IPS DF 6.9 (cell line): ENCODE measurements around the gene AREG.

Source experiments
- DNase-seq: peaks from one replicate; pipeline ENCODE4 v3.0.0-alpha.2; 2013; ENCODE audit warnings: low read depth, low spot score
- H3K27ac ChIP-seq: one replicate; pipeline ENCODE4 v1.5.1; 2013; ENCODE audit warnings: low read length, control low read depth
- H3K27me3 ChIP-seq: 2 replicates; pipeline ENCODE4 v1.6.1; 2013; ENCODE audit warnings: mild to moderate bottlenecking, low read length; ENCODE audit not compliant: control insufficient read depth, insufficient read depth
- H3K36me3 ChIP-seq: 2 replicates; pipeline ENCODE4 v1.6.1; 2013; ENCODE audit warnings: low read length; ENCODE audit not compliant: control insufficient read depth, insufficient read depth
- H3K4me1 ChIP-seq: 2 replicates; pipeline ENCODE4 v1.6.1; 2013; ENCODE audit warnings: low read length; ENCODE audit not compliant: control insufficient read depth, insufficient read depth
- H3K4me3 ChIP-seq: 2 replicates; pipeline ENCODE4 v1.5.1; 2013; ENCODE audit warnings: mild to moderate bottlenecking, low read length
- H3K9me3 ChIP-seq: 2 replicates; pipeline ENCODE4 v1.6.1; 2013; ENCODE audit warnings: low read length, inconsistent platforms; ENCODE audit not compliant: control insufficient read depth, insufficient read depth
- WGBS: extraction: QIAGEN DNeasy Blood & Tissue Kit; methylation state at CpG from one replicate; pipeline ENCODE4 v1.1.7; 2013; ENCODE audit warnings: mixed read lengths, missing lambda C conversion rate; ENCODE audit not compliant: insufficient read length, insufficient coverage; 5-methylcytosine and 5-hydroxymethylcytosine counted together

The AREG gene

DNA sequence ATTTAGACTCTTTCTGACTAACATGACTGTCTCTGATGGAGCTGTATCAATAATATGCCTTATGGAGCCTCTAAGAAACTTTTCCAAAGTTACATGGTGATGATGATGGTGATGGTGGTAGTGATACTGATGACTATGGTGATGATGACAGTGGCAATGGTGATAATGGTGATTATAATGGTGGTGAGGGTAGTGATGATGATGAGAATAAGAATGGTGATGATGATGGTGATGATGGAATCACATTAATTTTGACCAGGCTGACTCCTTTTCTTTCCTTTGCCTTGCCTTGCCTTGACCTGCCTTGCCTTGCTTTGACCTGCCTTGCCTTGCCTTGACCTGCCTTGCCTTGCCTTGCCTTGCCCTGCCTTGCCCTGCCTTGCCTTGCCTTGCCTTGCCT, 31.7 kb upstream of the AREG start:
- no peak for DNase-seq
- Histone ChIP-seq H3K4me3 (no peak overlapping the region), H3K27me3 (no peaks in the 10 kb centered on the region), H3K4me1 (no peaks in the 10 kb centered on the region), H3K27ac (no peak overlapping the region), H3K36me3 (no peaks in the 10 kb centered on the region), H3K9me3 (no peaks in the 10 kb centered on the region)

DNA sequence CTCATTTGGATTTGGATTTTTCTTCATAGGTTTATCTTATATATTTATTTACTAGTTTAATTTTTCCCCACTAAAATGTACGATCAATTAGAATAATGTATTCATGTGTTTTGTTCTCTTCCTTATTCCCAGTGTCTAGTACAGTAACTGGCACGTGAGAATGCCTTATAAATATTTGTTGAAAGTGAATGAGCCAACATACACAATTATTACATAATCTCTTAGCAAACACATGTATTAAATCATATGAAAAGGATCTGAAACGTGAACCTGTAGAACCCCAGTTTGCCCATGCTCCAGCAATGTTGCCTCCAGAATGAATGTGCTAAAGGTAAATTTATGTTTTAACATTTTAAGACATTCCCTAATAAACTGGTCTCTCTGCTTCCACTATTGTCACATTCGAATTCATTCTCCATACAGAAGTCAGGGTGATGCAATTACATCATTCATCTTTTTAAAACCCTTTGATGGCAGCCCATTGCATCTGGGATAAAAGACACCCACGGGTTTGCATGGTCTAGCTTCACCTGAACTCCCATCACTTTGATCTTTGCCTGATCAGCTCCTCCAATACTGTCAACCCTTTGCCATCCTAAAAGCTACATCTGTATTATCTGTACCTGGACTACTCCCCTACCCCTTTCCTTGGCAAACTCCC, 30.7 kb upstream of the AREG start:
- H3K27ac ChIP-seq, result no peak overlapping the region
- H3K4me1 ChIP-seq, result no peaks in the 10 kb centered on the region
- H3K36me3 ChIP-seq, result no peaks in the 10 kb centered on the region
- no CpG with 5 or more reads among the region's 5 CpGs for WGBS
- H3K4me3 ChIP-seq, result no peak overlapping the region
- H3K9me3 ChIP-seq, result no peaks in the 10 kb centered on the region
- H3K27me3 ChIP-seq, result no peaks in the 10 kb centered on the region
- DNase-seq, result no peak

DNA sequence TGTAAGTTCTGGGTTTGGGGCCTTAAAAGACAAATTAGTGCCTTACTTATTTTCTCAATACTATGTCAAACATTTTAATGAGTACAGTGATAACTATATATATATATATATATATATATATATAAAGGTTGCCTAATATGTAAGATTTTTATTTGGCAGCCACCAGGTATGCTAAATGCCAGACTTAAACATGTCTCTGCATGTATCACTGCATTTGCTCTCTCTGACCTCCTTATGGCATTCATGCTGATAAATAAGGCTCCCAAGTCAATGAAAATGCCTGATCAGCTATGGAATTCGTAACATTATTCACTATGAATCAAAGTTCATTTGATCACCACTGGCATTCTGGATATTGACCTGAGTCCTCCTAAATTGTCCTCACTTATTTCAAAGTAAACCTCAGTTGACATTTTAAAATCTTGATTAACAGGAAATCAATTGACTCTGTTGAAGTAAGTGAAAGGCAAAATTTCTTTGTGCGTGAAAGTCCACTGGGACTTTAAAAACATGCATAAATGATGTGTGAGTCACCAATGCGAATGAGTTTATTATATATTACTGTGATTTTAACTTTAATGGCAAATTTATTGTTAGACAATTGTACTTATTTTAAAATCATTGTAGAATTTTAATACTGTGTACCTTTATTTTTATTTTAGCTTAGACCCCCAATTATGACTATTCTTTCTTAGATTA, 29.2 kb upstream of the AREG start:
- WGBS, result no CpG with 5 or more reads among the region's 3 CpGs
- Histone ChIP-seq H3K4me1 (no peaks in the 10 kb centered on the region), H3K36me3 (no peaks in the 10 kb centered on the region), H3K9me3 (no peaks in the 10 kb centered on the region), H3K27me3 (no peaks in the 10 kb centered on the region), H3K27ac (no peak overlapping the region), H3K4me3 (no peak overlapping the region)
- DNase-seq, result no peak

DNA sequence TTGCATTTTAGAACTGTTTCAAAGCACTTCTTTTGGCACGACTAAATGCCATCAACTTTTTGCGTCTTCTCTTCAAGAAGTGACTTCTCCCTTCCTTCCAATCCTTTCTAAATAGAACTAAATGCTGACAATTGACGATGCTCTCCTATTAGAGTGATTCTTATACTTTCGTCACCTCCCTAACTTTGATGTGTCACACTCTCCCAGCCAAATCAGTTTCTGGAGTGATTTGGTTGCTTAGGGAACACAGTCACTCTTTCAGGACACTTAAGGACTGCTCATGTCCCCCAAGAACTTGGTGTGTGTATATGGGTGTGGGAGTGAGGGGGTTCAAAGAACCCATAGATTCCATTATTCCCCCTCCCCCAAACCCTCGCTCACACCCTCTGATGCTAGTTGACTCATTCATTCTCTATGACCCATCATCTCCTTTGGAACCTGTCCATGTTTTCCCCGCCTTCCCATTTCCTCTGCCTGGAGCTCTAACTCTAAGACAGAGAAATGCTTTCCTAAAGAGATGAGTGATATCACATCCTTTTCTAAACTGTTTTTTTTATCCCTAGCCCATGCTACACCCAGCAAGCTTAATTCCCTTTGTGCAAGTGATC, 26.8 kb upstream of the AREG start:
- WGBS, result no CpG with 5 or more reads among the region's 6 CpGs
- no peak overlapping the region for H3K27ac ChIP-seq
- no peak for DNase-seq
- H3K9me3 ChIP-seq, result no peaks in the 10 kb centered on the region
- no peak overlapping the region for H3K4me3 ChIP-seq
- H3K27me3 ChIP-seq, result no peaks in the 10 kb centered on the region
- no peaks in the 10 kb centered on the region for H3K4me1 ChIP-seq
- H3K36me3 ChIP-seq, result no peaks in the 10 kb centered on the region

DNA sequence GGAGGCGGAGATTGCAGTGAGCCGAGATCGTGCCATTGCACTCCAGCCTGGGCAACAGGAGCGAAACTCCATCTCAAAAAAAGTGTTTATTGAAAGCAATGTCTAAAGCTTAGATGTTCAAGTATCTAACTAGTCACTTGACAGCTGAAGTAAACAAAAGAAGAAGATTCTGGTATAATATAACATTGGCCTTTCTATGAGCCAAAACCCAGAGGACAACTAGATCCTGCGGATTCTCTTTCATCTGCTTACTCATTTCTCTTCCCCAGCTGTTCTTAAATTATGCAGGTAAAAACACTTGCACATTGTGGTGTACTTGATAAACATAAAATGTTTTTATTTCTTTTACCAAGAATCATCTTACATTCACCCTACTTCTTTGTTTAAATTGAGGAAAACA, 24.1 kb upstream of the AREG start:
- H3K27me3 ChIP-seq, result no peaks in the 10 kb centered on the region
- H3K27ac ChIP-seq, result no peak overlapping the region
- no peaks in the 10 kb centered on the region for H3K4me1 ChIP-seq
- no peaks in the 10 kb centered on the region for H3K36me3 ChIP-seq
- no peak for DNase-seq
- no peaks in the 10 kb centered on the region for H3K9me3 ChIP-seq
- no CpG with 5 or more reads among the region's 5 CpGs for WGBS
- H3K4me3 ChIP-seq, result no peak overlapping the region

DNA sequence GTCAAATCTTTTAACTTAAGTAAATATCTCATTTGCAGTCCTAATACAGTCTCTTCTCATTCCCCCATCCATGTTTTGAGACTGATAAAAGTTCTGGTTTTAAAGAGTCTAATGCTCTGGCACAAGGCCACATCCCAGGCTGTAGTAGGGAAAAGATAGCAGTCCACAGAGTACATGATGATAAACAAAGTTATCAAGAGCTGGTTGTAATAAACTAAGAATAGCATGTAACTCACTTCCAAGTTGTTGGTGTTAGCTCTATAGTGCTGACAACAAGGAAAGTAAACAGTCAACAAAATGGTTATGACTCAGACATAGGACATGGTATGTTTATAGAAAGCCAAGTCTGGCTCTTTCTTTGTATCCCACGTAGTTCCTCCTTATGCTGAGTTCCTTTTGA, 21.8 kb upstream of the AREG start:
- no peaks in the 10 kb centered on the region for H3K4me1 ChIP-seq
- no peaks in the 10 kb centered on the region for H3K27me3 ChIP-seq
- no CpG with 5 or more reads among the region's 1 CpG for WGBS
- no peak overlapping the region for H3K4me3 ChIP-seq
- H3K36me3 ChIP-seq, result no peaks in the 10 kb centered on the region
- DNase-seq, result no peak
- no peaks in the 10 kb centered on the region for H3K9me3 ChIP-seq
- H3K27ac ChIP-seq, result no peak overlapping the region

DNA sequence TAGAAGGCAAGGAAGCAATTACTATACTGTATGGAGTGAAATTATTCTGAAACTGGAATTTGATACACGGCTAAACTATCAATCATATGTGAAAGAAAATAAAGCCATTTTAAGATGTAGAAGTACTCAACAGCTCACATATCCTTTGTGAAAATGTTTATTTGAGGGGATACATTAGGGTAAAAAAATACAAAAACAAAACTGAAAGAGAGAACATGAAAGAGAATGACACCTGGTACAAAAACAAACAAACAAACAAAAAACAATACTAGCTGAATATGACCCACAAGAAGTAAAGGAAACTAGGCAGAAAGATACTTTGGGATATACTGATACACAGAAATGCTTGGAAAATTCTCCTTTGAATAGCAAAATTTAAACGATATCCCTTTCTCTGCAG, 20.8 kb upstream of the AREG start:
- Histone ChIP-seq H3K4me3 (no peak overlapping the region), H3K27me3 (no peaks in the 10 kb centered on the region), H3K27ac (no peak overlapping the region), H3K4me1 (no peaks in the 10 kb centered on the region), H3K9me3 (no peaks in the 10 kb centered on the region), H3K36me3 (no peaks in the 10 kb centered on the region)
- WGBS, result no CpG with 5 or more reads among the region's 2 CpGs
- DNase-seq, result no peak

DNA sequence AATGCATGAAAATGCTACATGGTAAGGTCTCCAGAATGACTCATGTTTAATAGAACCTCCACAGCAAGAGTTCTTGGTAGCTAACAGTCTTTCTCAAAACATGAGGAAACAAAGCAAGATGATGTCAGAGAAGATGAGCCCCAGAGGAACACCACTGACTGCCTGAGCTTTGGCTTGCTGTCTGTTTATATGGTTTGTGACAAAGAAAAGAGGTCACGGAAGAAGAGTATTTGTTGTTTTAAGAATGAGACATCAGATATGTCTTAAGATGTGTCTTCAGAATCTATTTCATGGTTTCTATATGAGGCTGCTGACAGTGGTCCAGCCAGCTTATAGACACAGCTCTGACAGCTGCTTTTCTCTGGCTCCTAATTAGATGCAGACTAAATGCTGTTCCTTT, 18.8 kb upstream of the AREG start:
- no peaks in the 10 kb centered on the region for H3K4me1 ChIP-seq
- H3K27me3 ChIP-seq, result no peaks in the 10 kb centered on the region
- H3K27ac ChIP-seq, result no peak overlapping the region
- no peak overlapping the region for H3K4me3 ChIP-seq
- no CpG with 5 or more reads among the region's 1 CpG for WGBS
- no peaks in the 10 kb centered on the region for H3K9me3 ChIP-seq
- H3K36me3 ChIP-seq, result no peaks in the 10 kb centered on the region
- no peak for DNase-seq

DNA sequence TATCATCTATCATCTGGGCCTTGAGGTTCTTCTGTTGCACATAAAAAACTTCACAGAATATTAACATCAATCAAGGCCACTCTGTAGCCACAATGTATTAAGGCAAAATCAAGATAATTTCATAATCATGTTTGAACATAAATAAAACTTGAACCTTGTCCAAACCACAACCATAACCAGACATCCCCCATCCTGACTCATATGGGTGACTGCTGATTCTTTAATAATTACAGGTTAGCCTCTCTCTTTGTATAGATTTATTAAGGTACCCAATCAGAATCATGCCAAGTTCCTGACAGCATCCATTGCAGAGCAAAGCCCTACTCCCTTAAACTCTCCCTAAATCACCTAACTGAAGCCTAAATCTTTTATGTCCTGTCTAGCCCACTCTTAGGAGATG, 16.7 kb upstream of the AREG start:
- Histone ChIP-seq H3K27ac (no peak overlapping the region), H3K27me3 (no peaks in the 10 kb centered on the region), H3K36me3 (no peaks in the 10 kb centered on the region), H3K9me3 (no peaks in the 10 kb centered on the region), H3K4me3 (no peak overlapping the region), H3K4me1 (no peaks in the 10 kb centered on the region)
- DNase-seq, result no peak

DNA sequence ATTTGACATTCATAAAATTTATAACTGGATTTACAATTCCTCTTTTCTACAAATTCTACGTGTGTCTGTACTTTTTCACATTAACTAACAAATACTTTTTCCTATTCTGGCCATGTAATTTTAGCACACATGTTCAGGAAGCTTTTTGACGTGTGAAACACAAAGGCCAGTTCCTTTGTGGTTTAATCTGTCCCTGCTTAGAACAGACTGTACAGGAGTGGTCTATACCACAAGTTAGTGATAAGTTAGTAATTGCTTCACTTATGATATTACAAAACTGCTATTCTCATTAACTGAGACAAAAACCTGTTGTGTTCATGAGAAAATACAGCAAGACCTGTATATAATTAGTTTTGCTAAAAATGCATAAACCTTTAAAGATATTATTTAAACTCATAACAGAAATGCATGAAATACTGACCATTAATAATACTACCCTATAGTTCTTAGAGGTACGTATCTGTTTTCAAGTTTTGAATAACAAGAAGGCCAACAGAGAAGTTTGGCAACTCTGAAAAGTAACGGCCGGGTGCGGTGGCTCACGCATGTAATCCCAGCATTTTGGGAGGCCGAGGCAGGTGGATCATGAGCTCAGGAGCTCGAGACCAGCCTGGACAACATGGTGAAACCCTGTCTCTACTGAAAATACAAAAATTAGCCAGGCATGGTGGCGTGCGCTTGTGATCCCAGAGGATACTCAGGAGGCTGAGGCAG, 13.7 kb upstream of the AREG start:
- no peak overlapping the region for H3K27ac ChIP-seq
- DNase-seq, result no peak
- H3K4me3 ChIP-seq, result no peak overlapping the region
- WGBS, result 100% methylated on average over 1 of the region's 11 CpGs
- no peaks in the 10 kb centered on the region for H3K9me3 ChIP-seq
- H3K4me1 ChIP-seq, result no peaks in the 10 kb centered on the region
- no peaks in the 10 kb centered on the region for H3K27me3 ChIP-seq
- no peaks in the 10 kb centered on the region for H3K36me3 ChIP-seq
